ENCODE measurements around the gene RNF26.
A peak's percentile ranks its signal among the peaks of the same experiment; 100 is the strongest.

The RNF26 gene

DNA sequence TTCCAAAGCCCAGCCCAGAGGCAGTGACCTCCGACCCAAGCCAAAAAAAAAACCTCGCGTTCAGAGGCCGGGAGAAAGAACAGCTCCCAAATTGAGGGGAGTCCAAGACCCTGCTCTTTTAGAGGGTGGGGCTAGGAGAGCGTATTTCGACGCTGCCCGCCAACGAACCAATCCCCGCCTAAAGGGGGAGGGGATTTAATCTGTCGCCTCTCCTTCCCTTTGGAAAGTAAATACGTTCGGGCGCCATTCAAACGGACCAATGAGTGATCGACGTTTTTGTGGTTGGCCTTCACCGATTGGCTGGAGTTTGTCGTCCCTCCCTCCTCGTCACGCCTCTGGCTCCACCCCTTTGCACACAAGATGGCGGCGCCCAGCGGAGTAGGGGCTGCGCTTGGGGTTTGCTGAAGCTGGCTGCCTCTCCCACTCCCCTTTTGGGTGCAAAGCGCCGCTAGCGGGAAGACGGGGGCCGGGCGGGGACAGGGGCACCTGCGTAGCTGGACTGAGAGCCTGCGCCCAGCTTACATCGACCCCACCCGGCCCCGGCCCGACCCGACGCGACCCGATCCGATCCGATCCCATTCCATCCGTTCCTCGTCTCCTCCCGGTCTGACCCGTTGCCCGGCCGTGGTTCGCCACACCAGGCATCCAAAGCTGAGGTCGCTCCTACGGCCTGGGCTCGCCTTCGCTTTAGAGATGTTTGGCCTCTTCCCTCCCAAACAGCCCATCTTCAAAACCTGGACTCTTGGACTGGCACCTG is at the start of gene RNF26:
Gene RNF26 (plus strand): TSS at position 354 of the 757 bp plus-strand sequence. CDS start 596 bp downstream, outside the sequence.
- DNase-seq = peak; percentile 94

DNA sequence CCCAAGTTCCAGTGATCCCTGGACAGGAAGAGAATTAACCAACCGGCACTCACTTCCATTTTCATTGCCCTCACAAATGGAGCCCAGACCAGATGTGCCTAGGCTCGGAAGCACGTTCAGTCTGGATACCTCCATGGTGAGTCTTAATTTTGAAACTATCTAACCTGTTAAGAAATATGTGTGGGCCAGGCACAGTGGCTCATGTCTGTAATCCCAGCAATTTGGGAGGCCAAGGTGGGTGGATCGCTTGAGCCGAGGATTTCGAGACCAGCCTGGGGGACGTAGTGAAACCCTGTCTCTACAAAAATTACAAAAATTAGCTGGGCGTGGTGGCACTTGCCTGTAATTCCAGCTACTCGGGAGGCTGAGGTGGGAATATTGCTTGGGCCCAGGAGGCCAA is 48.9 kb upstream of the RNF26 start:
- no peak for DNase-seq

DNA sequence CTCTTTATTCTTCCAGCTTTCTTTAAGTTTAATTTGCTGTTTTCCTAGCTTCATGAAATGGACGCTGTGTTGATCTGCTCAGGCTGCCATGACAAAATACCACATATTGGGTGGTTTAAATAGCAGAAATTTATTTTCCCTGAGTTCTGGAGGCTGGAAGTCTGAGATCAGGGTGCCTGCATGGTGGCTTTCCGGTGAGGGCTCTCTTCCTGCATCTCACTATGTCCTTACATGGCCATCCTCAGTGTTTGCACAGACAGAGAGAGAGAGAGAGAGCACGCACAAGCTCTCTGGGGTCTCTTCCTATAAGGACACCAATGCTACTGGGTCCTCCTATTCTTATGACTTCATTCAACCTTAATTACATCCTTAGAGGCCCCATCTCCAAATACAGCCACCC is 46.1 kb upstream of the RNF26 start:
- no peak for DNase-seq

DNA sequence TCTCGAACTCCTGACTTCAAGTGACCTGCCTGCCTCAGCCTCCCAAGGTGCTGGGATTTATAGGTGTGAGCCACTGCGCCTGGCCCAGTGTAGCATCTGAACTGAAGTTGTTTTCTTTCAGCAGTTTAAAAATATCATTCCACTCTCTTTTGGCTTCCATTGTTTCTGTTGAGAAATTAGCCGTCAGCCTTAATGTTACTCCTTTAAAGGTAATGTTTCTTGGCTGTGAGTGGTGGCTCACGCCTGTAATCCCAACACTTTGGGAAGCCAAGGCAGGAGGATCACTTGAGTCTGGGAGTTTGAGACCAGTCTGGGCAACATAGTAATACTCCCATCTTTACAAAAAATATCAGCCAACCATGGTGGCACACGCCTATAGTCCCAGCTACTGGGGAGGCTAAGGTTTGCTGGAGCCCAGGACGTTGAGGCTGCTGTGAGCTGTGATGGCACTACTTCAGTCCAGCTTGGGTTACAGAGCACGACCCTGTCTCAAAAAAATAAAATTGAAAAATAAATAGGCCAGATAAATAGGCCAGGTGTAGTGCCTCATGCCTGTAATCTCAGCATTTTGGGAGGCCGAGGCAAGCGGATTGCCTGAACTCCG is 43.3 kb upstream of the RNF26 start:
- no peak for DNase-seq

DNA sequence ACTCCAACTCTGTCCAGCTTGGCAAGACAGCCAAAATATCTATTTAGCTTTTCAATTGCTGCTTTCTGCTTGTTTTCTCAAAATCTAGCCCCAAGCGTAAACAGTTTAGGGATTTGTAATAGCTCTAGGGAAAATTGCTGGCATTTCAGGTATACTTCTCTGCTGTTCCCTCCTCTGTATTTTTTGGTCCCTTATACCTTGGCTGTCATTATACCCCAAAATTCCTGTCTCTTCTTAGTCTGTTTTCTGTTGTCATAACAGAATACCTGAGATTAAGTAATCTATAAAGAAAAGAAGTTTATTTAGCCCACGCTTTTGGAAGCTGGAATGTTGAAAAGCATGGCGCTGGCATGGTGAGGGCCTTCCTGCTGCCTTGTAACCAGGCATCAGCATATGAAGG is 40.9 kb upstream of the RNF26 start:
- DNase-seq = no peak

DNA sequence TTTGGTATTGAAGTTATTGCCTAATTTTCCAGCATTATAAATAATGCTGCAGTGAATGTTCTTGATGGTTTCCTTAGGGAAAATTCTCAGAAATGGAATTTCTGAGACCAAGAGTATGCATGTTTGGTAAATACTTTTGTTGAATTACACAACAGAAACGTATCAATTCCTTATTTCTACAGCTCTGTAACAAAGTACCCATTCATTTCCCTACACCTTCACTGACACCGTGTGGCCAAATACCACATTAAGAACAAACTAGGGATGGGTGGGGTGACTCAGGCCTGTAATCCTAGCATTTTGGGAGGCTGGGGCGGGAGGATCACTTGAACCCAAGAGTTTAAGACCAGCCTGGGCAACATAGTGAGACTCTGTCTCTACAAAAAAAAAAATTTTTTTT is 39.1 kb upstream of the RNF26 start:
- DNase-seq = no peak

DNA sequence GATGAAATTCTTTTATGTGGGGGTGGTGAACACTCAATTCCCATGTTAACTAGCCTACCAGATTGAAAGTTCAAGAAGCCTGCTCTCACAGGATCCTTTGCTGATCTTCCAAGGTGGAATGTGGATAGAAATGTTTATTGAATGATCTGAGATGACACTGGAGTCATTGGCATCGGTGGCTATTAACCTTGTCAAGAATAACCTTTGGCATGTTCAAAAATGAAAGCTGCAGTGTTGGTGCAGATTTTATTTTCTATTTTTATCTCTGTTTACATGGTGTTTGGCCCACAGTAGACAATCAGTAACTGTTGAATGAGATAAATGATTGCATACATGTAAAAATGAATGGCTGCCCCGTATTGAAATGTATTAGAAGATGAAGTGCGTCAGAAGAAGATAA is 36.4 kb upstream of the RNF26 start:
- no peak for DNase-seq

DNA sequence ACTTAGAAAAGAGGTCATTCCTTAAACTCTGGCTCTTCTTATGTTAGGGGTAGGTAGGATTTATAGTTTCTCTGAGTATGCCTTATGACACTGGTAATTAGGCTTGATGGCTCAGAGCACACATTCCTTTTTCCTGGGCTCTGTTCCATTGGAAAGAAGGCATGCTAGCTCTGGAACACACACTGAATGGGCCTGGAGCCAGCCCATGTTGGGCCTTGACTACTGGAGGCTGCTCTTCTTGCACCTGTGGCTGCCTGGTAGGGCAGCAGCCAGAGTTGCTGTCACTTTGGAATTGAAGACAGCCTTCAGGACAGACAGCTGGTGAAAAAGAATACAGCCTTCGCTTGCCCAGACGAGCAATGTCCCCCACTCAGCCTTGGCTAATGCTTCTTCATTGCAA is 35.6 kb upstream of the RNF26 start:
- DNase-seq = no peak

DNA sequence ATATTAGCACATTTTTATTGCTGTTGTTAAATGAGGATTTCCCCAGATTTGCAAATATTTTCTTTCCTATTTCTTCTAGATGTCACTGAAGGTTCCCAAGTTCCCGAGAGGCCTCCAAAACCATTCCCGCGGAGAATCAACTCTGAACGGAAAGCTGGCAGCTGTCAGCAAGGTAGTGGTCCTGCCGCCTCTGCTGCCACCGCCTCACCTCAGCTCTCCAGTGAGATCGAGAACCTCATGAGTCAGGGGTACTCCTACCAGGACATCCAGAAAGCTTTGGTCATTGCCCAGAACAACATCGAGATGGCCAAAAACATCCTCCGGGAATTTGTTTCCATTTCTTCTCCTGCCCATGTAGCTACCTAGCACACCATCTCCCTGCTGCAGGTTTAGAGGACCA is 34.9 kb upstream of the RNF26 start:
- DNase-seq = no peak

DNA sequence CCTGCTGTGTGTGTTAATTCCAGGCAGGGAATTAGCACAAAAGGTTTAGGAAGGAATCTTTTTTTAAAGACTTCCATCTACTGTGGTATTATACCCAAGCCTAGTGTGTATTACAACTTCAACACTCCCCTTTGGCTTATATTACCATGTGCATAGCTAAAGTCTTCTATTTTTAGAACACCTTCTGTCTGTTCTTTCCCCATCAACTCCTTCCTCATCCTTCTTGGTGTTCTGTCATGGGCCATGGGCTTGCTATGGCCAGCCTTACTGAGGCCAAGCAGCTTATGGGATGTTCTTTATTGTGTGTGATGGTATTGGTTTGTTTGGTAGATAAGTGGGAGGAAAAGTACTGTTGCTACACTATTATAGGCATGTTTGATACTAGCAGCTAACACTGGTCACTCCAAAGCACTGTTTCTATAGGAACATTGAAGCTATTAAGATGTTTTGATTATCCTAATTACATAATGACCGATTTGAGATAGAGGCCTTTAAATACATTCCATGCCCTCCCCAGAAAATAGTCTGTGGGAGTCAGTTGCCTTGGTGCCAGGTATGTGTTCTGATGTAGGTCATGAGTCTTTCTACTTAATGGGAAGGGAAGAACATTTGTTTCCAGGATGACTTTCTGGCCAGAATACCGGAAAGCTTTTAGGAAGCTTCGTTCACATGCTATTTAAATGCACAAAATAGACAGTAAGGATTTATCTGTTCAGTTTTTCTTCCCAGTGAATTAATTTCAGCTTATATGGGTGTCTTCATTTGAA is 33.9 kb upstream of the RNF26 start:
- no peak for DNase-seq

DNA sequence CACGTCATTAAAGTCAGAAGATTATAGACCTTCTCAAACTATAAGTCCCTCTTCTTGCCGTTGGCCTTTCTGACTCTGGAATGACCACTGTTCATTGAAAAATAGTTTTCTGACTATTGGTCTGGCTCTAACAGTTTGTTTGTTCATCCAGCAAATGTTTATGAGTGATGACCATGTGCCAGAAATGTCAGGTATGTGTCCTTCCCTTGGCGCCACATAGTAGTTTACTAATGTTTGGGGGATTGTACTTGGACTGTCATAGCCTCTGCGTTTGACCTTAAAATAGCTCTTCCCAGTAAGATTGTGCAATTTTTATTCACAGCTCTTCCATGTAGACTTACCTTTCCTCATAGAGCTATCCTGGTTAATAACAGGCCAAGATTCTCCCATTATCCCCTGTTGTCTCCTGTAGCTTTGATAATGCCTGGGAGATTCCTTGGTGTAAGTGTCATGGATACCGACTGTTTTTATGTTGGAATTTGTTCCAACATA is 31.1 kb upstream of the RNF26 start:
- no peak for DNase-seq

DNA sequence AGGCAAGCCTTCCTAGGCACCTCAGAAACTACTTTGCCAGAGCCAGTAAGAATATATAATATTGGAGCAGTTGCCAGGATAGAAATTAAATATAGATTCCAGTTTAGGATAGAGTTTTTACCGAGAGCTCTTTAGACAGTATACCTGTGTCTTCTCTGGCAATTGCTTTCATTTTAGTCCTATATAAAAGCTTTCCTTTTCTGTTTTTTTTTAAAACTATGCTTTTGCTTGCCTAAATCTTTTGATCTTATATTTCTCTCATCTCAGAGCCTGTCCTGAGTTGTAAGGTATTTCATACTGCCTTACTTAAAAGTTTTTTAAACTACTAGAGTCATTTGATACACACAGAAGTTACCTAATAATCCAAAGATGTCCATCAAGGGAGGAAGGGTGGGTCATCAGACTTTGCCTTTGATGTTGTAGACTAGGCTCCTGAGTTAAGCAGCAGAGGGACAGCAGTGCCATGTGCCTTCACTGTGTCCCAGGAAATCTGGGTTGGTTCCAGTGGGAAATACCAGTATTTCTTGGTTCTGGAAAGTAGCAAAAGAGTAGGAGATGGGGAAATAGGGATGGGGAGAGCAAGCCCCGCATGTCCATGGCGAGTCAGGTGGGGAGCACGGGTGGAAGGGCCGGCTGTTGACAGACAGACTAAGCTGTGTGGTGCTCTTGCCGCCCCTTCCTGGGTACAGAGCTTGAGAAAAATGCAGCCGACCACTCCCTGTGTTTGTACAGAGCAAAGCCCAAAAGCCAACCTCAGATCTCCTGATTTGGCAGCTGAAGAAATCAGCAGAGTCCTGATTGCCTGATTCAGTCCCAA is 28.6 kb upstream of the RNF26 start:
- no peak for DNase-seq

DNA sequence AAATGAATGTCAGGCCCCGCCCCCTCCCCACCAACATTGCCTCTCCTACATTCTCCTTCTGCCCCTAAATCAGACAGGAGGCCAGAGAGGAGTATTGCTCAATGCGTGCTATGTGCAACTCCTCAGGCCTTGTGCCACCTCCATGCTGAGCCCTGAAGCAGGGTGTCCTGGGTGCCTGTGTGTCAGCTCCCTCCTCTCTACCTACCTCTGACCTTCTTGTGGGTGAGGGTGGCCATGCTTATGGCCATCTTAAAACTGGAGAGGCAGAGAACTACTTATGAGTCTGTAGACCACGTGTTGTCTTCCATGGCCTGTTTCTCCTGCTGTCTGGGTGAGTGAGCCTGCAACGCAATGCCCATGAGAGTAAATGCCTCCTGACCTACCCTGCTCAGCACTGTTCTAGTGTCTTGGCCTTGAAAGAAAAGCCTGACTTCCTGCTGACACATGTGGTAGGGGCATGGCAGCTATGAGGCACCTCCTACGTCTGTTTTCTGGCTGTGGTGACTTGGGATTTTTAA is 27.9 kb upstream of the RNF26 start:
- DNase-seq = no peak

DNA sequence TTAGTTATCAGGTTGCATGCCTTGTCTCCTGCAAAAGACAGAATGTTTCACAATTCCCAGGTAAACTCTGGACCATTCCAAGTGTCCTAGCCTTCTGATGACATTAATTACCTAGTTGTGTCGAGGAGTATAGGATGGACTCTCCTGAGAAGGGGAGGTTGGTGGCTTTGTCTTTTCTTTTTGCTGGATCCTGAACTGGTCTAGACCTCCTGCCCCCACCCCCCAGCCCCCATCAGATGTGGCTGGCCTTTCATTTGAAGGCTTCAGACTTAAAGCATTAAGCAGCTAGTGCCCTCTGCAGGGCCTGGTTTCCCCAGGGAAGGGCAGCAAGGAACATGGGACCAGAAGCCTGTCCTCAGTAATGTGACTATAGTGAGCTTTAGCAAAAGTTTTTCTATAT is 27.1 kb upstream of the RNF26 start:
- no peak for DNase-seq

DNA sequence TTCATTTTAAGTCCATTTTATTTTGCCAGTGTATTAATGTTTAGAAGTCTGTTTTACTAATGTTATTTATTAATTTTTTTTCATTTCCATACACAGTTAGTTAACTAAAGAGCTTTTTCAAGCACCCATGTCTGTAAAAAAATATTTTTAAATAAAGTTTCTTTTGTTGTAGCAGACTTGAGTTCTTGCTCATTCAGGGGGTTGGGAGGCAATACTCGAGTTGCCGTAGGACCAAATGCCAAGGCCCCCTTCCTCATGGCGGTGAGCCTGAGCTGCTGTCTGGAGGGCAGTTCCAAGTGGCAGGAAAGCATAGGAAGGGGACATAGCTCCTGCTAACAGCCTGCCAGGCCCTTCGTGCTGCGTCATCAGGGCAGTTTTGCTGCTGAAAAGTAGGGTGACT is 26.4 kb upstream of the RNF26 start:
- no peak for DNase-seq

DNA sequence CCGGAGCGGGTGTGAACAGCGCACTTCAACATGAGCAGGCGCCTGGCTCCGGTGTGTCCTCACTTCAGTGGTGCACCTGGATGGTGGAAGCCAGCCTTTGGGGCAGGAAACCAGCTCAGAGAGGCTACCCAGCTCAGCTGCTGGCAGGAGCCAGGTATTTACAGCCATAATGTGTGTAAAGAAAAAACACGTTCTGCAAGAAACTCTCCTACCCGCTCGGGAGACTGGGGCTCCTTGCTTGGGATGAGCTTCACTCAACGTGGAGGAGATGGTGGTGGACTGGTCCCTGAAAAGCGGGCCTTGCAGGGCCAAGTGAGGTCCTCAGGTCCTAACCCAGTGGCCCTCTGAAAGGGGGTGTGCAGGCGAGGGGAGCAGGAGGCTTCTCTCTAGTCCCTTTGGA is 24.9 kb upstream of the RNF26 start:
- DNase-seq = no peak

DNA sequence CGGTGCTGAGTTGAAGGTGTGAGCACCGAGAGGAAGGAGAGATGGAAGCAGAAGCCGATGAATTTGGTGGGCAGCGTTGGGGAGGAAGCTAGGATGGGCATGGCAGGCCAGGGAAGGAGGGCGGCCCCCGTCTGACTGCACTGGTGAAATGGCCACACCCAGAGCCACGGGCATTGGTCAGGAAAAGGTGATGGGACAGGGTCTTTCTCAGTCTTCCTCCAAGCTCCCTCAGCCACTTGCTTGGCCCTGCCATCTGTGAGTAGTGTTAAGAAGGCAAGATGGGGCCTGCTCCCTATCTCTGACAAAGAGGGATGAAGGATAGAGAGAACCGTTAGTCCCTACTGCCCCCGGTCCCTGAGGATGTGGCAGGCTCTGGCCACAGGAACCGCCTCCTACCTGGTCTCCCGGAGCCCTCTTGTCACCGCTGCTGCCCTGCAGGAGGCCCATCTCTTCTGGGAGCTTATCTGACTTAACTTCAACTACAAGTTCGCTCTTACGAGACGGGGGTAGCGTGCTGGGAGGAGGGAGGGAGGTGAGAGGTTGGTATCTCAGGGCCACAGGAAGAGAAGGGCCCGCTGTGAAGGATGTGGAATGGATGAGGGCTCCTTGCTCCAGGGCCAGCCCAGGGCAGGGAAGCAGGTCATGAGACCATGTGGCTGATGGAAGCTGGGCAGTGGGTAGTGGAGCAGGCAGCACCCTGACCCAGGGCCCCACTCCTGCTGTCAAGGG is 24.2 kb upstream of the RNF26 start:
- DNase-seq = no peak

DNA sequence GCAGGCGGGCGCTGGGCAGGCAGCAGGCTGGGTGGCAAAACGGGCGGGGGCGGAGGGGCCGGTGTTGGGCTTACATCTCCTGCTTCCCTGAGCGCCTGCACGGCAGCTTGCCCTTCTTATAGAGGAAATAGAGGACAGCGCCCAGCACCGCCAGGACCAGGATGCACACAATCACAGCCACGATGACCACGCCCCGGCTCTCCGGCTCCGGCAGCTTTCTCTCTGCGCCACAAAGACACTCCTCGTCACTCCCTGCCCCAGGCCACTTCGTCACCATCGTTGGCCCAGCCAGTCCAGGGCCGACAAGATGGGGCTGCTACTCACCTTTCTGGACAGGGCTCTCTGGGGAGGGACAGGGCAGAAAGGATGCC is 23.7 kb upstream of the RNF26 start:
- no peak for DNase-seq

DNA sequence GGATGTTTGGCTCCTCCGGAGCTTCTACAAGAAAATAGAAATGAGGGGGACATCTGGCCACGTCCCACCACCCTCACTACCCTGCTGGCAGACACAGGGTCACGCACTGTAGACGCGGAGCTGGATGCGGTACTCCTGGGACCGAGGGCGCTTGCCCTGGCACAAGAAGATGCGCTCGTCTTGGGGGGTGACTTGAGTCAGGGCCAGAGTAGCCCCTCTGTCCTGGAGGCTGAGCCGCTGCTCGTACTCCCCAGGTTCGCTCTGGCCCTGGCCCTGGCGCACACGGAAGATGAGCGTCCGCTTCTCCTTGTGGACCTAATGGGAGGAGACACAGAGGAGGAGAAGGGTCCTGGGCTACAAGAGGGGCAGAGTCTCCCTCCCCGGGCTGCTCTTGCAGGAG is 19.6 kb upstream of the RNF26 start:
- no peak for DNase-seq

DNA sequence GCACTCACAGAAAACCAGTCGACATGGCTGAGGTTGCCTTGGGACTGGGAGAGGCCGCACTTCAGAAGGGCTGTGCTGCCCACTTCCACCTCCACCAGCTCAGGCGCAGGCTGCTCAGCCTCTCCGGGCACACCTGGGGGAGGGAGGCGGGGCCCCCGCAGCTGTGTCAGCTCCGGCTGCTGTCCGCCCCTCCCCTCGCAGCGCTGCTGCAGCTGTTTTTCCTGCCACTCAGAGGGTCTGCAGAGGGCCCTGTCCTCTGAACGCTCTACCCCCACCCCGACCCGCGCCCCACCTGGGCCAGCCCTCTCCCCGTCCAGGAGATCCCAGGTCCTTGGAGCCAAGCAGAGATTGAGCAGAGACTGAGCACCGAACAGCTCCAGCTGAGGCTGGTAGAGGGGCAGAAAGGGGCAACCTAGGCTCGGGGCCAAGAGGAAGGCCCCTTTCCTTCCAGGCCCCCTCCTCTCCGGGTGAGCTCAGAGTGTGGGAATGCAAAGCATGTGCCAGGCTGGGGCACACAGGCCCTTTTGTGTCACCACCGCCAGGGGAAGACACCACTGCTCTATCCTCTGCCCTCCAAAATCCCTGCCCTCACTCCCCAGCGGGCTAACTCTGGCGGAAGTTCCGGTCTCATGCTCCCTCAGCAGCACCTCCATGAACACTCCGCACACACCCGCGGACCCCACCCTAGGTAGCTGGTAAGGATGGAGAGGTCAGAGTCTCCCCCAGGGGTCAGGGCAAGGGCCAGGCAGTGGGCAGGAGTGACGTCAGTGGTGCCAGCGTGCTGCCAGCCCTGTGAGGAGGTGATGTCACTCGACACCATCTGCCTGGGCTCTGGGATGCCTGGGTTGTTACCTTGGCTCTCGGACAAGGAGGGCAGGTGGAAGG is 19.0 kb upstream of the RNF26 start:
- no peak for DNase-seq

All from SHP77 treated with DMSO at 0.1 percent for 48 hours (cell line).